B cell (primary cell): ENCODE results near the gene ARHGAP15.

Source experiments
- EZH2 ChIP-seq: IDR thresholded peaks from 2 replicates; pipeline ENCODE4 v1.6.1; 2012; ENCODE audit warnings: borderline replicate concordance, low read depth, mild to moderate bottlenecking, moderate library complexity, low read length; ENCODE audit not compliant: insufficient read depth, poor library complexity, severe bottlenecking
- TF ChIP-seq, protein P1 (sequence below): fragments of 200-600 bp; IDR thresholded peaks from one replicate; pipeline ENCODE4 v1.8.0; 2022; ENCODE audit warnings: antibody characterized with exemption, mild to moderate bottlenecking

- TF ChIP-seq, protein P1, sequence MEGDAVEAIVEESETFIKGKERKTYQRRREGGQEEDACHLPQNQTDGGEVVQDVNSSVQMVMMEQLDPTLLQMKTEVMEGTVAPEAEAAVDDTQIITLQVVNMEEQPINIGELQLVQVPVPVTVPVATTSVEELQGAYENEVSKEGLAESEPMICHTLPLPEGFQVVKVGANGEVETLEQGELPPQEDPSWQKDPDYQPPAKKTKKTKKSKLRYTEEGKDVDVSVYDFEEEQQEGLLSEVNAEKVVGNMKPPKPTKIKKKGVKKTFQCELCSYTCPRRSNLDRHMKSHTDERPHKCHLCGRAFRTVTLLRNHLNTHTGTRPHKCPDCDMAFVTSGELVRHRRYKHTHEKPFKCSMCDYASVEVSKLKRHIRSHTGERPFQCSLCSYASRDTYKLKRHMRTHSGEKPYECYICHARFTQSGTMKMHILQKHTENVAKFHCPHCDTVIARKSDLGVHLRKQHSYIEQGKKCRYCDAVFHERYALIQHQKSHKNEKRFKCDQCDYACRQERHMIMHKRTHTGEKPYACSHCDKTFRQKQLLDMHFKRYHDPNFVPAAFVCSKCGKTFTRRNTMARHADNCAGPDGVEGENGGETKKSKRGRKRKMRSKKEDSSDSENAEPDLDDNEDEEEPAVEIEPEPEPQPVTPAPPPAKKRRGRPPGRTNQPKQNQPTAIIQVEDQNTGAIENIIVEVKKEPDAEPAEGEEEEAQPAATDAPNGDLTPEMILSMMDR: no peak
- TF ChIP-seq EZH2: no peak
Measured at GRCh38 chr2:143816916-143817315, 687.7 kb downstream of the ARHGAP15 start.
